Activated CD4-positive, alpha-beta T cell treated with anti-CD3 and anti-CD28 coated beads, Interleukin-2, Interleukin-4, amounts not matched to agents 100 ng/mL and 50 ng/mL, durations not matched to agents 16 hours and 8 hours (primary cell): ENCODE data around the gene SGCD.
"Not testable (repeated sequence)": the region's sequence is repeated elsewhere in the genome, so short reads cannot be mapped to it uniquely, and the experiment has no call there.

Experiments
- DNase-seq: peaks from one replicate; pipeline ENCODE4 v3.0.0-alpha.2; 2020; ENCODE audit warnings: low spot score

Gene SGCD

GRCh38 chr5:156631005-156631404 lies 304.0 kb downstream of the SGCD start:
- DNase-seq = no peak

- no peak for DNase-seq
Measured at GRCh38 chr5:156634301-156634700, 307.3 kb downstream of the SGCD start.

GRCh38 chr5:156640691-156641241 lies 313.8 kb downstream of the SGCD start:
- DNase-seq = no peak

DNA sequence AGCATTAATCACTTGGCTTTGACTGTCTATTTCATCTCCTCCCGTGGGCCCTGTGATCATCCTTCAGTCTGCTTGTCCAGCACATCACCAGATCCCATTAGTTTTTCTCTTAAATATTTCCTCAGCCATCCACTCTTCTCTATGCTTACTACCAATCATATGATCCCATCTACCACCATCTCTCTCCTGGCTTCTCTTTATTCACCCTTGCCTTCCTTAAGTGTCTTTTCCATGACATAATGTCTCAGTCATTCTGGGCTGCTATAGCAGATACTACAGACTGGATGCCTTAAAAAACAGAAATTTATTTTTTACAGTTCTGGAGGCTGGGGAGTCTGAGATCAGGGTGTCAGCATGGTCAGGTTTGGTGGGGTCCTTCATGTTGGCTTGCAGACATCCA lies 314.7 kb downstream of the SGCD start:
- DNase-seq = no peak

GRCh38 chr5:156647034-156647451 lies 320.1 kb downstream of the SGCD start:
- DNase-seq = no peak

GRCh38 chr5:156654444-156654843 lies 327.5 kb downstream of the SGCD start:
- DNase-seq = no peak

GRCh38 chr5:156655732-156656131 lies 328.8 kb downstream of the SGCD start:
- DNase-seq = no peak

- DNase-seq = not testable (repeated sequence)
Measured at GRCh38 chr5:156664832-156665231, 337.9 kb downstream of the SGCD start.

- DNase-seq = not testable (repeated sequence)
Measured at GRCh38 chr5:156666686-156667085, 339.7 kb downstream of the SGCD start.

DNA sequence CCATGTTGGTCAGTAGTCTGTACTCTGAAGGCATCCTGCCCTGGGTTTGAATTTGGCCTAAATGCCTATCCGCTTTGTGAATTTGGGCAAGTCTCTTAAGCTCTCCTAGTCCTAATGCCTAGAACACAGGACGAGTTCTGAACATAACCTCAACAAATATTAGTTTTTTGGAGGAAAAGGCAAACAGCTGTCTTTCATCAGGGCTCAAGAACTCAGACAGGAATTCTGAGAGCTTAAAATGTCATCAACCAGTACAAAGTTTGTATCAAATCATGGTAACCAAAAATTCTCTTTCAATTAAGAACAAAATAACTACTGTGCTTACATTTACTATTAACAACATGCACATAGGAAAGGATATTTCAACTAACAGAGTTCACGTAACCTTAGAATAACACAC lies 340.7 kb downstream of the SGCD start:
- DNase-seq = no peak

DNA sequence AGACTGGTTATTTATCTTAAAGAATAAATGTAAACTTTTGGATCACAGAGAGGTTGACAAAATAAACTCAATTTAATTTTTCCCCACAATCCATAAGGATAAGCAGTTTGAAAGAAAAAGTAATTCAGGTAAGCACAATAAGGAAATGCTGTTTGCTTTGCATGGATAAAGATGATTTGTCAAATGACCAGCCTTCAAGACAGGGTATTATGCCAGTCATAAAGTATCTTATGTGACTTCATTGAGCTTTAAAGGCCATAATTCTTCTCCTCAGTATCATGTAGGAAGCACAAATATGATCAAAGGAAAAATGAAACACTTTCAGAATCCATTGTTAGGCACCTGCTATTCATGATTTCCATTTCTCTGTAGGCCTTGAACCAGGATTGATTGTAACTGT lies 342.5 kb downstream of the SGCD start:
- no peak for DNase-seq

GRCh38 chr5:156670615-156671014 lies 343.7 kb downstream of the SGCD start:
- no peak for DNase-seq

- no peak for DNase-seq
Measured at GRCh38 chr5:156675395-156675794, 348.4 kb downstream of the SGCD start.

DNA sequence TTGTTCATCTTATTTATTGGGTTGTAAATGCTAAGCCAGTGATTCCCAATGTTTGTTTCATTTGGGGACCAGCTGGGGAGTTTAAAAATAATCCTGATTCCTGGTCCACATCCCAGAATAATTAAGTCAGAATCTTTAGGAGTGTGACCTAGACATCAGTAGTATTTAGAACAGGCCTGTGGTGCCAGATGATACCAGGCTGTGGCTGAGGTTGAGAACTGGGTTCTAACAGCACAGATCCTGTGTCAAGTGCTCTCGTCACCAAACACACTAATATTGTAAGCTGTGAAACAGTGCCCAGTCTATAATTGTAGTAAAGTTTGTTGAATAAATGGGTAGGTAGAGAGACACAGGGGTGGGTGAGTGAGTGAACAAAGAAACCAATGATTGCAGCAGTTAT lies 351.0 kb downstream of the SGCD start:
- DNase-seq = no peak

DNA sequence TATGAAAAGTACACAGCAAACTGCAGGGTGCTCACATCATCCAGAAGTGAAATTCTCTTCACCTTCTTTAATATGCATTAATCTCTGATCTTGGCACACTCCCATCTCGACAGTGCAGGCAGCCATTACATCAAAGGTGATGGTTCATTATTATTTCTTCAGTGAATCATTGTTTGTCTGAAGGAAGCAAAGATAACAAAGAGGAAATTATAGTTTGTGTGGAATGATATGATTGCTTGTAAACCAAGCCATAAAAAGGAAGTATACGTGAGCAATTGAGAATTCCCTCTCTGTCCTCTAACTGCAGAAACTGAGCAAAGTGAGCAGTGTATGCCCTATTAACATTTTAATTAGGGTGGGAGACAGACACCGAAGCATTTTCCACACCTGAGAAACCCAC lies 351.5 kb downstream of the SGCD start:
- DNase-seq = no peak

- DNase-seq = no peak
Measured at GRCh38 chr5:156680831-156681230, 353.9 kb downstream of the SGCD start.

DNA sequence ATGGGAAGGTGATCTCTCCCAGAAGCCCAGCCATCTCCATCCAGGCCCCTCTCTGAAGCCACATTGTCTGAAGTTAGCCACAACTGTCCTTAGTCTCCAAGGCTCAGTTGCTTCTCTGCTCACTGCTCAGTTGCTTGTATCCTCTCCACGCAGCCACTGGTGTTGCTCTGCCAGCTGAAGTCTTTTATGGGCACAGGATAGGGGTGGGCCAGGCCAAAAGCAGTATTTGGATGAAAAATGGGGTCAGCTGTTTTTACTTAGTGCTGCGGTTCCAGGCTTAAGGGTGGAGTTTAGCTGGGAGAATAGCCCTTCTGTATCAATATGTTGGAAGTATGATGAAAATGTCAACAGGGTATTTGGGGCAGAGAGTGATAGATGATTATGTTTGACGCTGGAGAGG lies 354.3 kb downstream of the SGCD start:
- no peak for DNase-seq

GRCh38 chr5:156682971-156683370 lies 356.0 kb downstream of the SGCD start:
- no peak for DNase-seq

DNA sequence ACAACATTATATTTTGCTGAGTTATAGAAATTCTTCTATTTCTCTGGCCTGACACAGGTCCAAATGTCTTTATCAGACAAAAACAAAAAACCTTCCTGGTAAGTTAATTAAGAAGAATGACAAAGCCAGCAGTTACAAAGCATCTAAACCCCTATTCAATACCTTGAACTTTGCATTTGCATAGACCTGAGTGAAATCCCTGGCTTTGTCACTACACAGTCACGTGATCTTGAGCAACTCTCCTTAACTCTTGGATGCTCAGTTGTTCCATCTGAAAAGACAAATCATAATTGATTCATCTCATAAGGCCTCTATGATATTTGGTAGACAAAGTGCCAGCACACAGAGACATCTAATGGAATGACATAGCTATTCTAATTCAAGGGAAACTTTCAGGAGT lies 356.5 kb downstream of the SGCD start:
- DNase-seq = no peak

DNA sequence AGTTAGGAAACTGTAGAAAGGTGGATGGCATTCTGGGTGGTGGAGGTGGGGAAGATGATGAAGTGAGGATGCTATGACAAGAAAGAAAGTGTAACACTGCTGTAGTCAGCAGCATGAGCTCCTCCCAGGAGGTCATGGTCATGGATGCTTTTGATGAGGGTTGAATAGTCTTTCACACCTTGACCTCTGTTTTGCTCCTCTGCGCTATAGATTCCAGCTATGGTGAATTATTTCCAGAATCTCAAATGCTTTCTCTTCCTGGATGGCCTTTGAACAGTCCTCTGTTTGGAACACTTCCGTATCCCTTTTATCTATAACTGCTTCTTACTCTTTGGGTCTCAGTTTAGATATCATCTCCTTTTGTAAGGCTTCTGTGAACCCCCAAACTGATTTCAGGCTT lies 357.3 kb downstream of the SGCD start:
- DNase-seq = no peak

DNA sequence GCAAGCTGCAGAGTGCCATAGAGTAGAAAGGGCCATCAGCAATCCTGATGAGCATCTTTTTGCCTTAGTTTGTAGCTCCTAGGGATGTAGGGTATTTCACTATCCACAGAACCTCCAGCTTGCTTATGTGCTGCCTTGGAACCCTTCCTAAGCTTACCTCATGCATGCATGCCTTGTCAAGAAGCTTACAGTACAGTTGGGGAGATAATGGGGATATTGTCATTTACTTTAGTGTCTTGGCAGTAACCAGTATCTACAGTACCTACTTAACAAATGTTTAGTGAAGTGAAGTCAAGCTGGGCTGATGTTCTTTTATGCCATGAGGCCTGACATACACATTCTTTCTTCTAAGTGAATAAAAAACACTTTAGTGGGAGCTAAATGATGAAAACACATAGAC lies 358.5 kb downstream of the SGCD start:
- no peak for DNase-seq

DNA sequence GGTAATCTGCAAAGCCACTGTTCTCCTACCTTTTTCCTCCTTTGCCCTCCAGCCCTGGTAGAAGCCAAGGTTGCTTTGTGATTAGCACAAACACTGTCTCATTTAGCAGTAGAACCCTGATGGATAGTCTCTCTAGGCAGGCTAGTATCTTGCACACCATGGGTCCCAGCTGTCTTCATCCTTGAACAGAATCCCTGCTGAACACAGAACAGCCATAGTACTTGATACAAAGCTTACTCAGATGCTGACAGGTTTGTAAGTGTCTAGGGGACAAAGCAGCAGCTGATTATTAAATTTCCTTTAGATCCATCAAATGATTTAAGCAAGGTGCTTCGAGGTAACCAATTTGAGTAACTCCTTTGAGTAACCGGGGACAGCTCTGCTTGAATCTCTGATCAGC lies 359.4 kb downstream of the SGCD start:
- no peak for DNase-seq

DNA sequence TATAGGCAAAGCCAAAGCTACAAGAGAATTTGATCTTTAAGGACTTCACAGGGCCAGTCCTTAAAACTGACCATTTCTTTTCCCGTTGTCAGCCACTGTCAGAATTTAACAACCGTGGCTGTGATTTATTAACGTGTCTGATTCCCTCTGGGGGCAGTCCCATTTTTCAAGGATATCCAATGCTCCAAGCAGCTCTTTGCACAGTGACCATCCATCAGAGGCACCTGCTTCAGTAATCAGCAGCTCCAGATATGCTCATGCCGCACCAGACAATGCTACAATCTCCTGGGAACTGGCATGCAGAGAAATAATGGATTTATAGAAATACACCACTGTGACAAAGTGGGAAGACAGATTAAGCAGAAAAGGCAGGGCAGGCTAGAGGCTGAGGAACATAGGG lies 359.8 kb downstream of the SGCD start:
- no peak for DNase-seq

GRCh38 chr5:156687514-156687913 lies 360.6 kb downstream of the SGCD start:
- no peak for DNase-seq

DNA sequence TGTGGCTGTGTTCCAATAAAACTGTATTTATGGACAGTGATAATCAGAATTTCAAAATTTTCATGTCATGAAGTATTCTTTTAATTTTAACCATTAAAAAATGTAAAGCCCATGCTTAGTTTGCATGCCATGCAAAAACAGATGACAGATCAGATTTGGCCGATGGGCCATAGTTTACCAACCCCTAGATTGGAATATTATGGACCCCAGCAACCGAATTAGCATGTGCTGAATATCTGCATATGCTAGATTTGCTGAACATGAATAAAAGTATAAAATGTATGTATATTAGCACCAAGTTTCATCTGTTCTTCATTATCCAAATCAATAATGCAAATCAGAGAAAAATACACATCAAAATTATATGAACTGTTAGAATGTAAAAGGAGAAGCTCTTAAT lies 364.6 kb downstream of the SGCD start:
- DNase-seq = no peak
